T-cell (primary cell): Measurements from ENCODE around the gene PDE7B. TPM values are rescaled to one million over a fixed set of nuclear protein-coding genes. Genes with fewer than 3 reads are reported as not detected.

Source experiments
- ATAC-seq, 4 experiments: fragments of 200-7000 bp in 3 of 4; fragments of 150-1000 bp in 1 of 4; cut with Tn5 transposase; replicated peaks in 1 of 4; 1 replicate in 3 of 4; 2 replicates in 1 of 4; pipeline ENCODE4 v1.10.0; 2021; ENCODE audit warnings: moderate library complexity in 3 of 4, mild to moderate bottlenecking in 2 of 4, moderate number of reproducible peaks in 1 of 4
- CTCF ChIA-PET, 2 donors: fragments of 300-600 bp; sonication (Branson Sonifier 250); formaldehyde crosslinking; loops; one replicate each; lab custom pipeline; 2022; ENCODE audit warnings: antibody characterized with exemption in 2 of 2; lab: Charles Lee
- POLR2A ChIA-PET, 2 donors: fragments of 300-600 bp; sonication (Branson Sonifier 250); formaldehyde crosslinking; loops; one replicate each; lab custom pipeline; 2022; ENCODE audit warnings: antibody characterized with exemption in 2 of 2; lab: Charles Lee
- DNase-seq, 35 experiments: peaks; one replicate each; pipeline versions ENCODE4 v3.0.0 to v3.0.0-alpha.2; 2013 to 2023
- H3K27ac ChIP-seq: one replicate; pipeline ENCODE4 v1.5.1; 2013; ENCODE audit warnings: low read length
- H3K27me3 ChIP-seq, 2 experiments: replicated peaks in 1 of 2; 1 replicate in 1 of 2; 2 replicates in 1 of 2; pipeline versions ENCODE4 v1.6.1 to v1.7.0; 2013; ENCODE audit warnings: low read length in 1 of 2, mixed read lengths in 1 of 2; ENCODE audit not compliant: control insufficient read depth in 2 of 2, insufficient read depth in 2 of 2; ENCODE audit errors: extremely low read depth in 1 of 2
- H3K36me3 ChIP-seq, 2 donors: 1 replicate in 1 of 2; 2 replicates in 1 of 2; pipeline versions ENCODE4 v1.6.1 to v1.7.0; 2013; ENCODE audit warnings: low read length in 1 of 2; ENCODE audit not compliant: control insufficient read depth in 2 of 2, insufficient read depth in 1 of 2; ENCODE audit errors: extremely low read depth in 1 of 2
- H3K4me1 ChIP-seq, 2 experiments: 1 replicate in 1 of 2; 2 replicates in 1 of 2; pipeline versions ENCODE4 v1.6.1 to v1.7.0; 2013; ENCODE audit warnings: low read length in 2 of 2, mixed read lengths in 1 of 2; ENCODE audit not compliant: insufficient read depth in 2 of 2, control insufficient read depth in 1 of 2; ENCODE audit errors: extremely low read depth in 1 of 2
- H3K4me3 ChIP-seq, 2 donors: 1 replicate in 1 of 2; 2 replicates in 1 of 2; pipeline versions ENCODE4 v1.5.1 to v1.7.0; 2013; ENCODE audit warnings: mild to moderate bottlenecking in 2 of 2, low read length in 1 of 2, moderate library complexity in 1 of 2; ENCODE audit not compliant: control insufficient read depth in 1 of 2; ENCODE audit errors: extremely low read depth in 1 of 2
- H3K9me3 ChIP-seq: 2 replicates; pipeline ENCODE4 v1.7.0; 2013
- H3K27ac Mint-ChIP-seq, 2 donors: one replicate each; pipeline ENCODE4 v1.8.0; 2020 to 2021; ENCODE audit warnings: mild to moderate bottlenecking in 2 of 2, mixed read lengths in 2 of 2
- H3K27me3 Mint-ChIP-seq, 2 donors: one replicate each; pipeline ENCODE4 v1.8.0; 2021 to 2022; ENCODE audit warnings: mixed read lengths in 2 of 2
- H3K36me3 Mint-ChIP-seq: one replicate; pipeline ENCODE4 v1.8.0; 2021; ENCODE audit warnings: mixed read lengths
- H3K4me1 Mint-ChIP-seq, 3 donors: one replicate each; pipeline ENCODE4 v1.8.0; 2020 to 2022; ENCODE audit warnings: mixed read lengths in 3 of 3, mild to moderate bottlenecking in 1 of 3
- H3K4me3 Mint-ChIP-seq, 3 donors: one replicate each; pipeline ENCODE4 v1.8.0; 2020 to 2022; ENCODE audit warnings: mild to moderate bottlenecking in 3 of 3, mixed read lengths in 3 of 3, moderate library complexity in 3 of 3
- H3K9me3 Mint-ChIP-seq, 3 donors: one replicate each; pipeline ENCODE4 v1.8.0; 2020 to 2022; ENCODE audit warnings: mixed read lengths in 3 of 3
- WGBS: methylation state at CpG from one replicate; pipeline ENCODE4 v1.1.5; 2013; ENCODE audit warnings: missing lambda C conversion rate; ENCODE audit not compliant: insufficient coverage; 5-methylcytosine and 5-hydroxymethylcytosine counted together
- total RNA-seq, 35 experiments: library from RNA in 6 of 35; stranded (reverse) in 6 of 35; fragments of 120-200 nt in 1 of 35; gene quantifications; one replicate each; pipeline versions ENCODE4 v1.2.1 to v1.2.4 and lab custom pipeline; 2013 to 2026

The PDE7B gene
- total RNA-seq, 5 donors from 2014 or later (not counting 1 experiment from before 2014, with no cell fraction given) = 0.35 to 1.5 (median 0.69) TPM

DNA sequence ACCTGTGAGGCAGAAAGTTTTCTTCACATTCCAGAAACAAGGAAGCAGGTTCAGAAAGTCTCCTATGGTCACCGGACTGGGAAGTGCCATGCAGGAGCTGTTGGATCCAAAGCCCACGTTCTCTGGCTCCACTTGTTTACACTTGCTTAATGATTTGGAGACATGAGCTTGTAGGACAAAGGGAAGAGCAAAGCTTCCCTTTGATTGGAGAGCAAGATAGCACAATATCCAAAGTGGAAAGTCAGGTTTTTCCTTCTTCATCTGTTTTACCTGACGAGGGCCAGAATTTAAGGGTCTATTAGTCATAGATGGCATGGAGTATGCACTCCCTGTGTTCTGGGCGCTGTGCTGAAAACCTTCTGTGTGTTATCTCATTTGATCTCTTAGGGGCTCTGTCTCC is 81.2 kb downstream of the PDE7B start:
- H3K27ac Mint-ChIP-seq = no peak overlapping the region
- CTCF ChIA-PET = no interaction called here
- no peak overlapping the region for H3K27ac ChIP-seq
- peaks cover 0 to 3% of the 10 kb centered on the region in 2 donors for H3K36me3 ChIP-seq
- H3K4me1 Mint-ChIP-seq = no peaks in the 10 kb centered on the region
- 100% methylated on average over 4 of the region's 4 CpGs for WGBS
- no peaks in the 10 kb centered on the region for H3K9me3 ChIP-seq
- H3K9me3 Mint-ChIP-seq = peaks cover 0 to 5% (median 0%) of the 10 kb centered on the region in 3 donors
- H3K36me3 Mint-ChIP-seq = no peaks in the 10 kb centered on the region
- H3K27me3 Mint-ChIP-seq = no peaks in the 10 kb centered on the region
- POLR2A ChIA-PET = interaction anchor here in 1 of 2 donors (0.7 kb wide), 1 partner anchor 128 kb away, joined by 3 read pairs; no protein-coding TSS in a partner anchor
- ATAC-seq = no peak
- H3K4me3 Mint-ChIP-seq = no peak overlapping the region
- H3K4me1 ChIP-seq = no peaks in the 10 kb centered on the region
- no peak for DNase-seq
- no peaks in the 10 kb centered on the region for H3K27me3 ChIP-seq
- no peak overlapping the region for H3K4me3 ChIP-seq

DNA sequence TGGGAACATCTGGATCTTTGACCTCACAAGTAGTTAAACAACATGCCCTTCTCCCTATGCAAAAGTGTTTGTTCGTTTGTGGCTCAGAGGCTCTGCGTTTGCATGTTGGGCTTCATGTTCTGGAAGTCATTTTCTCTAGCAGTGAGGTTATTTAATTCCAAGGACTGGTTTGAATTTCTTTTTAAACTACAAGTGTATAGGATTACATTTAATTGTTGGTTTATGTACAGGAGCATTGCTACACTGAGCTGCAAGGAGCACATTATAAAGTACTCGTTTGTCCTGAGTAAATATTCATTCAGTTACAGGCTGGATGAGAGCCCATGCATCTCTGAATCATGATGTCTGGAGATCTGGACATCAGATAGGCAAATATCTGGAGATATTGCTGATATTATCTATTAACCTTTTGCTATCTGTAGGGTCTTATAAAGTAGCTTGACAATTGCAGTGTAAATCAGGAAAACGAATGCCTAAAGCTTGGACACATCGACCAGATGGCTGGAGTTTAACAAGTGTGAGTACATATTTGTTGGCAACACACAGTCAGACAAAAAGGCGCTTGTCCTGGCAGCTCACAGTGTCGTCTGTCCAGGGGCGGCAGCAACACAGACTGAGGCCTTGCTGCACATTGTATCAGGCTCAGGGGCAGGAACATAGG is 84.6 kb downstream of the PDE7B start:
- Histone ChIP-seq H3K4me1 (no peaks in the 10 kb centered on the region), H3K27me3 (no peaks in the 10 kb centered on the region), H3K9me3 (no peaks in the 10 kb centered on the region), H3K4me3 (no peak overlapping the region), H3K27ac (no peak overlapping the region), H3K36me3 (no peaks in the 10 kb centered on the region)
- H3K36me3 Mint-ChIP-seq = no peaks in the 10 kb centered on the region
- H3K27ac Mint-ChIP-seq = no peak overlapping the region
- H3K27me3 Mint-ChIP-seq = no peaks in the 10 kb centered on the region
- ATAC-seq = no peak
- no peak for DNase-seq
- H3K4me1 Mint-ChIP-seq = no peaks in the 10 kb centered on the region
- ChIA-PET CTCF (no interaction called here), POLR2A (no interaction called here)
- H3K9me3 Mint-ChIP-seq = no peaks in the 10 kb centered on the region
- WGBS = 88% methylated on average over 6 of the region's 8 CpGs
- no peak overlapping the region for H3K4me3 Mint-ChIP-seq

DNA sequence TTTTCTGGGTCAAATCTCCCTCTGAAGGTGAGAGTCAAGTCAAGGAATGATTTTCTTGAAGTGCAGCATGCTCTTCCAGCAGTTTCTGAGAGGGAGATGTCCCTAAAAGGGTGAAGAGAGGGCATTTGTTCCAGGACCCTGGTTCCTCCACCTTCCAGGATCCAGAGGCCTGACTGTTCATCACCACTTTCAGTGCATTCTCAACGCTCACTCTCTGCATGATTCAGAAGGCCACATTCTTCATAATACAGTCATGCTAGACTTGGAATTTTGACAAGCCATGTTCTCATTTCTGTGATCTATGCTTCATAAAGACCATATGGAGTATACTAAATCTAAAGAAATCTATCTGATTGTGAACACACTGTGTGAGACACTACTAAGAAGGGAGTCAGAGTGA is 85.1 kb downstream of the PDE7B start:
- no CpG with 5 or more reads among the region's 1 CpG for WGBS
- H3K27ac ChIP-seq = no peak overlapping the region
- DNase-seq (no peak), ATAC-seq (no peak)
- no peaks in the 10 kb centered on the region for H3K9me3 ChIP-seq
- no peaks in the 10 kb centered on the region for H3K36me3 ChIP-seq
- Mint-ChIP-seq H3K27me3 (no peaks in the 10 kb centered on the region), H3K4me1 (no peaks in the 10 kb centered on the region), H3K36me3 (no peaks in the 10 kb centered on the region), H3K4me3 (no peak overlapping the region), H3K9me3 (no peaks in the 10 kb centered on the region), H3K27ac (no peak overlapping the region)
- no peaks in the 10 kb centered on the region for H3K27me3 ChIP-seq
- no peaks in the 10 kb centered on the region for H3K4me1 ChIP-seq
- ChIA-PET CTCF (no interaction called here), POLR2A (no interaction called here)
- H3K4me3 ChIP-seq = no peak overlapping the region

DNA sequence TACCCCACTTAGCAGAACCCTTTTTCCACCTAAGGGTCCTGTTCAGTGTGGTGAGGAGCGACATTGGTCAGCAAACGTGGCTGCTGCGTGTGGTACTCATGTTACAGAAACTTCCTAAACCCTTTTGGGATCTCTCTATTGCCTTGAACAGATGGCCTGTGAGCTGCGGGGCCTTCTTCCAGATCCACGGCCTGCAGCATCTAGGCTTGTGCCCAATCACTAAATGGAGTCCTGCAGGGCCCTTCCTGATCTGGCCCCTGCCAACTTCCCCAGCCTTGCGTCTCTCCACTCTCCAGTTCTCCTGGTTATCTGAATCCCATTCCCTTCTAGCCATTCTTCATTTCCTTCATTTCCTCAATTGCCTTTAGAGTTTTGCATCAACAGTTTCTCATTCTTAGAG is 85.6 kb downstream of the PDE7B start:
- Mint-ChIP-seq H3K27me3 (no peaks in the 10 kb centered on the region), H3K9me3 (no peaks in the 10 kb centered on the region), H3K36me3 (no peaks in the 10 kb centered on the region), H3K4me3 (no peak overlapping the region), H3K4me1 (no peaks in the 10 kb centered on the region), H3K27ac (no peak overlapping the region)
- no peak for ATAC-seq
- 89% methylated on average over 5 of the region's 6 CpGs for WGBS
- Histone ChIP-seq H3K9me3 (no peaks in the 10 kb centered on the region), H3K27ac (no peak overlapping the region), H3K36me3 (no peaks in the 10 kb centered on the region), H3K4me3 (no peak overlapping the region), H3K4me1 (no peaks in the 10 kb centered on the region), H3K27me3 (no peaks in the 10 kb centered on the region)
- ChIA-PET POLR2A (no interaction called here), CTCF (no interaction called here)
- no peak for DNase-seq

DNA sequence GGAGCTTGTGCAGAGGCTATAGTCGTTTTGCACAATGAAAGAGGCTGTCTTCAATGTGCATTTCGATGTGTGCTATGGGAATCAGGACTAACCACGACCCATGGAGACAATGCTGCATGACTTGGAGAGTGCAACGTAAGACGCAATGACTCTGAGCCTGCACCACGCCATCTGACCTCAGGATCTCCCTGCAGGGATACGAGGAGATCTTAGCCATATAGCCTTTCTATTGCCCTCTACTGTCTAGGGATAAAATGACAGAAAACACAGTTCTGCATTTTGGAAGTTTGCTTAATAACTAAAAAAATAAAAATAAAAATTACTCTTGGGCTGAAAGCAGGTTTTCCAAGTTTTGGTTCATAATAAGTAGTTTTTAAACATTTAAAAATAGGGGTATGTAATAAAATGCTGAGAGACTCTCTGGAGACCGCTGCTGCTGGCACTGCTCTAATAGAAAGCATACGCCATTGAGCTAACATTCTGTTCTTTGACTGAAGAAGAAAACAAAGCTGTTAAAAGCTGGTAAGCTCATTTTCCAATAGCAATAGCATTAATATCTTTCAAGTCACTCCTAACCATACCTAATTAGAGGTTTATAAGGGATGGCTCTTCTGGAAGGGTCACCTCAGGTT is 87.2 kb downstream of the PDE7B start:
- no peak overlapping the region for H3K27ac ChIP-seq
- Mint-ChIP-seq H3K27ac (no peak overlapping the region), H3K36me3 (no peaks in the 10 kb centered on the region), H3K9me3 (no peaks in the 10 kb centered on the region), H3K4me3 (no peak overlapping the region), H3K4me1 (no peaks in the 10 kb centered on the region), H3K27me3 (no peaks in the 10 kb centered on the region)
- 60% methylated on average over 2 of the region's 9 CpGs for WGBS
- ATAC-seq (no peak), DNase-seq (no peak)
- H3K9me3 ChIP-seq = no peaks in the 10 kb centered on the region
- no peaks in the 10 kb centered on the region for H3K27me3 ChIP-seq
- no peak overlapping the region for H3K4me3 ChIP-seq
- POLR2A ChIA-PET = interaction anchor here in 1 of 2 donors (0.7 kb wide), 1 partner anchor 1906 kb away, joined by 3 read pairs; no protein-coding TSS in a partner anchor
- CTCF ChIA-PET = interaction anchor here in 1 of 2 donors (0.7 kb wide), 1 partner anchor 14 kb away, joined by 3 read pairs; no protein-coding TSS in a partner anchor
- H3K36me3 ChIP-seq = no peaks in the 10 kb centered on the region
- no peaks in the 10 kb centered on the region for H3K4me1 ChIP-seq

DNA sequence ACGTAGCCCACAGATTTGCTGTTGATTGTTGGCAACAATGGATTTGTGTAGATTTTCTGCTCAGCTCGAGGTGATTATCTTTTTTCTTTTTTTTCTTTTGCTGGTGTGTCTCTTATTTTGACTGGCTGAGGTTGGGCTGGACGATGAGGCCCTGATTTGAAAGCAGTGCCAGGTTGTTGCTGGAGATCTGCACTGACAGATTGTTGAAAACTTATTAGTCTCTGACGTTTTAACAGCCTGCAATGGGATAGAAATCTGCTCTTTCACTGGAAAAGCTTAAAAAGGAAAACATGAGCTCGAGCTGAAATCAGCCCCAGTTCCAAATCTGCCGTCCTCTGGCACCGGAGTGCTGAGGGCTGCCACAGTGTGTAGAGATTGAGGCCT is 87.7 kb downstream of the PDE7B start:
- CTCF ChIA-PET = no interaction called here

More for the DNA sequence above, 87.7 kb downstream of the PDE7B start:
- no peaks in the 10 kb centered on the region for H3K4me1 Mint-ChIP-seq
- no peak overlapping the region for H3K27ac ChIP-seq
- H3K9me3 ChIP-seq = no peaks in the 10 kb centered on the region
- H3K27ac Mint-ChIP-seq = no peak overlapping the region
- POLR2A ChIA-PET = interaction anchor here in 1 of 2 donors (0.7 kb wide), 1 partner anchor 1907 kb away, joined by 3 read pairs; no protein-coding TSS in a partner anchor
- ATAC-seq (no peak), DNase-seq (no peak)
- WGBS = 85% methylated on average over 6 of the region's 7 CpGs
- no peaks in the 10 kb centered on the region for H3K4me1 ChIP-seq
- no peak overlapping the region for H3K4me3 Mint-ChIP-seq
- no peaks in the 10 kb centered on the region for H3K36me3 Mint-ChIP-seq
- no peaks in the 10 kb centered on the region for H3K27me3 Mint-ChIP-seq
- peaks cover 0 to 2% of the 10 kb centered on the region in 2 donors for H3K36me3 ChIP-seq
- no peak overlapping the region for H3K4me3 ChIP-seq
- no peaks in the 10 kb centered on the region for H3K27me3 ChIP-seq
- H3K9me3 Mint-ChIP-seq = no peaks in the 10 kb centered on the region
